ENCODE measurements around the gene CDH20. TPM values are rescaled to one million over a fixed set of nuclear protein-coding genes. Genes with fewer than 3 reads are reported as not detected.

The CDH20 gene
- total RNA-seq, 2 donors from 2014 or later: not detected

- Histone ChIP-seq H3K27ac (no peak overlapping the region), H3K27me3 (no peaks in the 10 kb centered on the region), H3K9me3 (no peaks in the 10 kb centered on the region), H3K36me3 (no peaks in the 10 kb centered on the region), H3K4me1 (no peaks in the 10 kb centered on the region), H3K9ac (ENCODE audit: low read depth in 2 of 2, low read length in 2 of 2) (no peak overlapping the region), H3K4me3 (no peak overlapping the region)
- DNase-seq: no peak
- intact Hi-C loops (cut with DNase I): loop anchor here (5.0 kb wide), 1 partner anchor 319 kb away; no protein-coding TSS in a partner anchor
- no peak for TF ChIP-seq CTCF (IDR thresholded peaks at IDR 0.05)
These were observed 250.3 kb downstream of the CDH20 start for GRCh38 chr18:61583548-61583947.

GRCh38 chr18:61587865-61588264 is 254.6 kb downstream of the CDH20 start:
- intact Hi-C loops (cut with DNase I): no loop called here
- no peaks in the 10 kb centered on the region for H3K36me3 ChIP-seq
- H3K27me3 ChIP-seq: no peaks in the 10 kb centered on the region
- no peak overlapping the region for H3K27ac ChIP-seq
- no peak overlapping the region for H3K9ac ChIP-seq (ENCODE audit: low read depth in 2 of 2, low read length in 2 of 2)
- H3K9me3 ChIP-seq: no peaks in the 10 kb centered on the region
- no peaks in the 10 kb centered on the region for H3K4me1 ChIP-seq
- no peak for DNase-seq
- no peak for TF ChIP-seq CTCF (IDR thresholded peaks at IDR 0.05)
- H3K4me3 ChIP-seq: no peak overlapping the region

GRCh38 chr18:61589053-61589723 is 256.0 kb downstream of the CDH20 start:
- Histone ChIP-seq H3K36me3 (no peaks in the 10 kb centered on the region), H3K4me1 (no peaks in the 10 kb centered on the region), H3K27me3 (no peaks in the 10 kb centered on the region), H3K27ac (no peak overlapping the region), H3K9me3 (no peaks in the 10 kb centered on the region), H3K9ac (ENCODE audit: low read depth in 2 of 2, low read length in 2 of 2) (no peak overlapping the region), H3K4me3 (no peak overlapping the region)
- intact Hi-C loops (cut with DNase I): no loop called here
- TF ChIP-seq CTCF (IDR thresholded peaks at IDR 0.05): no peak
- no peak for DNase-seq

GRCh38 chr18:61589724-61590065 is 256.5 kb downstream of the CDH20 start:
- Histone ChIP-seq H3K9me3 (no peaks in the 10 kb centered on the region), H3K36me3 (no peaks in the 10 kb centered on the region), H3K4me3 (no peak overlapping the region), H3K27me3 (no peaks in the 10 kb centered on the region), H3K27ac (no peak overlapping the region), H3K4me1 (no peaks in the 10 kb centered on the region), H3K9ac (ENCODE audit: low read depth in 2 of 2, low read length in 2 of 2) (no peak overlapping the region)
- no peak for TF ChIP-seq CTCF (IDR thresholded peaks at IDR 0.05)
- intact Hi-C loops (cut with DNase I): no loop called here
- no peak for DNase-seq

- H3K27ac ChIP-seq: no peak overlapping the region
- no peaks in the 10 kb centered on the region for H3K36me3 ChIP-seq
- TF ChIP-seq CTCF (IDR thresholded peaks at IDR 0.05): no peak
- DNase-seq: no peak
- intact Hi-C loops (cut with DNase I): no loop called here
- H3K4me3 ChIP-seq: no peak overlapping the region
- H3K9ac ChIP-seq (ENCODE audit: low read depth in 2 of 2, low read length in 2 of 2): no peak overlapping the region
- no peaks in the 10 kb centered on the region for H3K27me3 ChIP-seq
- H3K9me3 ChIP-seq: no peaks in the 10 kb centered on the region
- no peaks in the 10 kb centered on the region for H3K4me1 ChIP-seq
These were observed 258.0 kb downstream of the CDH20 start for GRCh38 chr18:61591253-61591652.

All from colonic mucosa (tissue), 4 donors.